ENCODE results near the gene HOXC10. TPM values are rescaled to one million over a fixed set of nuclear protein-coding genes. Genes with fewer than 3 reads are reported as not detected.

The HOXC10 gene
- total RNA-seq, 1 donor from 2014 or later = not detected

- TF ChIP-seq CTCF (IDR thresholded peaks at IDR 0.05) = no peak
- H3K27ac Mint-ChIP-seq = no peak overlapping the region
- ChIA-PET CTCF (interaction anchor here (1.1 kb wide), 1 partner anchor 166 kb away, joined by 4 read pairs; no protein-coding TSS in a partner anchor), POLR2A (interaction anchor here (0.5 kb wide), 1 partner anchor 83 kb away, joined by 3 read pairs; no protein-coding TSS in a partner anchor)
- no peak for ATAC-seq (ENCODE audit: low read depth)
- intact Hi-C loops (cut with micrococcal nuclease) = no loop called here
- no peaks in the 10 kb centered on the region for H3K9me3 Mint-ChIP-seq
- no peak for DNase-seq
- no peaks in the 10 kb centered on the region for H3K36me3 Mint-ChIP-seq (ENCODE audit: low read depth)
- H3K4me1 Mint-ChIP-seq = peaks cover 17% of the 10 kb centered on the region
- H3K27me3 Mint-ChIP-seq = peaks cover 66% of the 10 kb centered on the region
- H3K4me3 Mint-ChIP-seq = no peak overlapping the region
Measured at GRCh38 chr12:54025499-54026405, 40.8 kb downstream of the HOXC10 start.

- DNase-seq = no peak
- POLR2A ChIA-PET = interaction anchor here (0.6 kb wide), 1 partner anchor 12 kb away, joined by 3 read pairs; no protein-coding TSS in a partner anchor
- Mint-ChIP-seq H3K36me3 (ENCODE audit: low read depth) (no peaks in the 10 kb centered on the region), H3K27me3 (peaks cover 59% of the 10 kb centered on the region), H3K9me3 (no peaks in the 10 kb centered on the region), H3K27ac (no peak overlapping the region), H3K4me1 (peaks cover 12% of the 10 kb centered on the region), H3K4me3 (no peak overlapping the region)
- intact Hi-C loops (cut with micrococcal nuclease) = no loop called here
- no peak for ATAC-seq (ENCODE audit: low read depth)
- TF ChIP-seq CTCF (IDR thresholded peaks at IDR 0.05) = no peak
- CTCF ChIA-PET = interaction anchor here (1.1 to 1.3 kb wide), 3 partner anchors 21 to 188 kb away, joined by 3 to 4 read pairs (median 3); no protein-coding TSS in a partner anchor
Measured at GRCh38 chr12:54026640-54027441, 41.9 kb downstream of the HOXC10 start.

GRCh38 chr12:54027442-54027786, 42.5 kb downstream of the HOXC10 start:
- Mint-ChIP-seq H3K4me3 (no peak overlapping the region), H3K9me3 (no peaks in the 10 kb centered on the region), H3K27me3 (peaks cover 59% of the 10 kb centered on the region), H3K4me1 (peaks cover 13% of the 10 kb centered on the region), H3K36me3 (ENCODE audit: low read depth) (no peaks in the 10 kb centered on the region), H3K27ac (no peak overlapping the region)
- intact Hi-C loops (cut with micrococcal nuclease) = no loop called here
- ATAC-seq (ENCODE audit: low read depth) (no peak), DNase-seq (no peak)
- POLR2A ChIA-PET = interaction anchor here (0.6 kb wide), 2 partner anchors 11 to 352 kb away, joined by 3 read pairs; no protein-coding TSS in a partner anchor
- CTCF ChIA-PET = interaction anchor here (1.1 to 1.8 kb wide), 4 partner anchors 22 to 187 kb away, joined by 3 to 7 read pairs (median 4); no protein-coding TSS in a partner anchor
- TF ChIP-seq CTCF (IDR thresholded peaks at IDR 0.05) = no peak

- H3K4me1 Mint-ChIP-seq = peaks cover 24% of the 10 kb centered on the region
- H3K27me3 Mint-ChIP-seq = peaks cover 60% of the 10 kb centered on the region
- ATAC-seq (ENCODE audit: low read depth) = no peak
- no peaks in the 10 kb centered on the region for H3K9me3 Mint-ChIP-seq
- no peak within 1 kb of the TSS for H3K27ac Mint-ChIP-seq
- DNase-seq = no peak
- peak within 1 kb of the TSS; percentile 24 for H3K4me3 Mint-ChIP-seq
- POLR2A ChIA-PET = interaction anchor here (0.6 to 1.5 kb wide), 3 partner anchors 11 to 173 kb away, joined by 3 to 5 read pairs (median 4); no protein-coding TSS in a partner anchor
- no peak for TF ChIP-seq CTCF (IDR thresholded peaks at IDR 0.05)
- intact Hi-C loops (cut with micrococcal nuclease) = no loop called here
- CTCF ChIA-PET = interaction anchor here (0.7 to 4.9 kb wide), 4 partner anchors 22 to 179 kb away, joined by 3 to 65 read pairs (median 5); no protein-coding TSS in a partner anchor
- H3K36me3 Mint-ChIP-seq (ENCODE audit: low read depth) = no peaks in the 10 kb centered on the region
Measured at GRCh38 chr12:54028314-54029201, 43.6 kb downstream of the HOXC10 start, which contains the start of gene HOXC6. Gene HOXC6, plus strand, starts transcription at chr12:54028440. Its CDS starts 82 bp downstream, at chr12:54028522.
